GM21390 (cell line): Measurements from ENCODE around the gene SSTR3.
A peak's percentile ranks its signal among the peaks of the same experiment; 100 is the strongest.

Experiments
- ATAC-seq: cut with Tn5 transposase; IDR thresholded peaks from one replicate; pipeline ENCODE4 v1.9.1; 2021; ENCODE audit not compliant: unreplicated experiment

Gene SSTR3

GRCh38 chr22:37229805-37230672 is 17.8 kb upstream of the SSTR3 start:
- ATAC-seq, result no peak

- ATAC-seq, result no peak
Measured at GRCh38 chr22:37229012-37229804, 16.9 kb upstream of the SSTR3 start.

GRCh38 chr22:37228106-37229011 is 16.1 kb upstream of the SSTR3 start:
- no peak for ATAC-seq

- no peak for ATAC-seq
Measured at GRCh38 chr22:37226514-37226913, 14.2 kb upstream of the SSTR3 start.

- no peak for ATAC-seq
Measured at GRCh38 chr22:37226087-37226486, 13.8 kb upstream of the SSTR3 start.

GRCh38 chr22:37225481-37225880 is 13.2 kb upstream of the SSTR3 start:
- no peak for ATAC-seq

GRCh38 chr22:37224757-37225420 is 12.6 kb upstream of the SSTR3 start:
- no peak for ATAC-seq

GRCh38 chr22:37223965-37224551 is 11.8 kb upstream of the SSTR3 start:
- ATAC-seq, result no peak

- no peak for ATAC-seq
Measured at GRCh38 chr22:37222440-37222971, 10.2 kb upstream of the SSTR3 start.

- no peak for ATAC-seq
Measured at GRCh38 chr22:37221424-37222333, 9.4 kb upstream of the SSTR3 start.

- no peak for ATAC-seq
Measured at GRCh38 chr22:37220543-37220981, 8.3 kb upstream of the SSTR3 start.

GRCh38 chr22:37219533-37219932 is 7.3 kb upstream of the SSTR3 start:
- peak; percentile 22 for ATAC-seq

GRCh38 chr22:37218771-37219411 is 6.6 kb upstream of the SSTR3 start:
- peak; percentile 71 for ATAC-seq

GRCh38 chr22:37218399-37218770 is 6.1 kb upstream of the SSTR3 start:
- ATAC-seq, result no peak

- ATAC-seq, result no peak
Measured at GRCh38 chr22:37215890-37216289, 3.6 kb upstream of the SSTR3 start.

GRCh38 chr22:37214731-37215030 is 2.4 kb upstream of the SSTR3 start:
- ATAC-seq, result no peak

GRCh38 chr22:37213941-37214730 is 1.9 kb upstream of the SSTR3 start:
- ATAC-seq, result no peak
